RWPE2 (cell line): ENCODE measurements around the gene LMX1A.

Experiments used
- ATAC-seq: fragments of 200-7000 bp; cut with Tn5 transposase; 3 replicates; pipeline ENCODE4 v1.9.1; 2021; ENCODE audit warnings: low read depth
- DNase-seq: peaks from one replicate; pipeline ENCODE4 v3.0.0-alpha.2; 2020; ENCODE audit warnings: low spot score
- H3K27ac ChIP-seq: fragments of 450-650 bp; 2 replicates; pipeline ENCODE4 v1.5.1; 2017; ENCODE audit warnings: mild to moderate bottlenecking; ENCODE audit not compliant: poor library complexity, severe bottlenecking
- H3K27me3 ChIP-seq: fragments of 250-450 bp; sonication (Bioruptor Pico); 2 replicates; pipeline ENCODE4 v1.5.1; 2021; ENCODE audit warnings: mild to moderate bottlenecking, moderate library complexity; ENCODE audit not compliant: insufficient read depth, poor library complexity, severe bottlenecking
- H3K36me3 ChIP-seq: fragments of 250-450 bp; sonication (Bioruptor Pico); 2 replicates; pipeline ENCODE4 v1.5.1; 2020; ENCODE audit warnings: low read depth, mild to moderate bottlenecking, moderate library complexity
- H3K4me1 ChIP-seq: fragments of 250-450 bp; sonication (Bioruptor Pico); 2 replicates; pipeline ENCODE4 v1.5.1; 2021; ENCODE audit warnings: mild to moderate bottlenecking, moderate library complexity; ENCODE audit not compliant: insufficient read depth, poor library complexity, severe bottlenecking
- H3K4me3 ChIP-seq: fragments of 250-450 bp; sonication (Bioruptor Pico); 2 replicates; pipeline ENCODE4 v1.5.1; 2021; ENCODE audit warnings: mild to moderate bottlenecking, moderate library complexity; ENCODE audit not compliant: severe bottlenecking
- H3K9me3 ChIP-seq: fragments of 250-450 bp; sonication (Bioruptor Pico); 2 replicates; pipeline ENCODE4 v1.5.1; 2021; ENCODE audit warnings: mild to moderate bottlenecking, moderate library complexity; ENCODE audit not compliant: severe bottlenecking
- CTCF ChIP-seq: fragments of 450-650 bp; IDR thresholded peaks from one replicate; pipeline ENCODE4 v1.5.1; 2017; ENCODE audit warnings: mild to moderate bottlenecking, moderate library complexity; ENCODE audit not compliant: poor library complexity, severe bottlenecking

LMX1A gene

GRCh38 chr1:165351863-165352441 lies 4.6 kb downstream of the LMX1A start:
- TF ChIP-seq CTCF: no peak
- Histone ChIP-seq H3K9me3 (no peaks in the 10 kb centered on the region), H3K27ac (no peak overlapping the region), H3K4me3 (no peak overlapping the region), H3K27me3 (peaks cover 97% of the 10 kb centered on the region), H3K36me3 (no peaks in the 10 kb centered on the region), H3K4me1 (no peaks in the 10 kb centered on the region)
- ATAC-seq: no peak
- DNase-seq: no peak

GRCh38 chr1:165350840-165351239 lies 5.7 kb downstream of the LMX1A start:
- Histone ChIP-seq H3K27me3 (peaks cover 98% of the 10 kb centered on the region), H3K4me3 (no peak overlapping the region), H3K27ac (no peak overlapping the region), H3K36me3 (no peaks in the 10 kb centered on the region), H3K9me3 (no peaks in the 10 kb centered on the region), H3K4me1 (no peaks in the 10 kb centered on the region)
- DNase-seq (no peak), ATAC-seq (no peak)
- no peak for TF ChIP-seq CTCF

- ATAC-seq (no peak), DNase-seq (no peak)
- H3K4me3 ChIP-seq: no peak overlapping the region
- H3K27me3 ChIP-seq: peaks cover 51% of the 10 kb centered on the region
- no peak for TF ChIP-seq CTCF
- no peak overlapping the region for H3K27ac ChIP-seq
- no peaks in the 10 kb centered on the region for H3K9me3 ChIP-seq
- no peaks in the 10 kb centered on the region for H3K36me3 ChIP-seq
- H3K4me1 ChIP-seq: no peaks in the 10 kb centered on the region
Observed at GRCh38 chr1:165345502-165345901, 11.0 kb downstream of the LMX1A start.

DNA sequence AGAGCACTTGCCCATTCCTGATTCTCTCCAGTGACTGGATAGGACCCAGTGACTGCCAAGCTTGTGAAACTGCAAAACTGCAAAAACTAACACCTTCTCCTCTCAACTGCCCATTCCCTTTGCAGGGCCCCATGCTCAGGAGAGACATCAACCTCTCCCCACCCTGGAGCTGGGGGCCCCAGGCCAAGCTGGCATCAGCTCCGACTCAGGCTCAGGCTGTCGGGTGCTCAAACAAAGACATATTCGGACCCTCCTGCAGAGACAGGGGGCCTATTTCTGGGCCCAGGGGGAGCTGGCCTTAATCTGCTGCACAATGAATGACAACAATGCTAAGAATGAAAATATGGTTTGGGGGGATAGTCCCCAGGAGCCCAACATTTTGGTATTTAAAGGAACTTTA lies 11.8 kb downstream of the LMX1A start:
- DNase-seq (no peak), ATAC-seq (no peak)
- Histone ChIP-seq H3K4me3 (no peak overlapping the region), H3K36me3 (no peaks in the 10 kb centered on the region), H3K27ac (no peak overlapping the region), H3K9me3 (no peaks in the 10 kb centered on the region), H3K27me3 (peaks cover 44% of the 10 kb centered on the region), H3K4me1 (no peaks in the 10 kb centered on the region)
- TF ChIP-seq CTCF: no peak

DNA sequence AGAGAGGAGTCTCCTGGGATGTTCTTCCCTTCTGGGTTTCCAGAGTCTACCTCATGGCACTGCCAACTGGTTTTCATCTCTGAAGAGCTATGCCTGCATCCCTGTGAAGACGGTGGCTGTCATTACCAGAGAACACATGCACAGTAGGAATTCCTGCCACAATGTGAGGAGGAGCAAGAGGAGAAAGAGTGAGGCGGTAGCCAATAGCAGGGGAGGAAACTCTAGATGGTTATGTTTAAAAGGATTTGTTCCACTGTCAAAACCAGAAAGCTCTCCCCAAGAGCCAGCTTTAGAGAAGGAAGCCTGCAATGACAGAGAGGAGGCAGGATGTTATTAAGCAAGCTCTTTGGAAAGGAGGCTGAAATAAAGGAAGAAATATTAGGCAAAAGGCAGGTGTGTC lies 12.3 kb downstream of the LMX1A start:
- Histone ChIP-seq H3K36me3 (no peaks in the 10 kb centered on the region), H3K4me3 (no peak overlapping the region), H3K27ac (no peak overlapping the region), H3K4me1 (no peaks in the 10 kb centered on the region), H3K27me3 (peaks cover 40% of the 10 kb centered on the region), H3K9me3 (no peaks in the 10 kb centered on the region)
- no peak for TF ChIP-seq CTCF
- ATAC-seq (no peak), DNase-seq (no peak)
